Neural progenitor cell (in vitro differentiated cells): ENCODE results near the gene ACBD3. TPM values are rescaled to one million over a fixed set of nuclear protein-coding genes. Genes with fewer than 3 reads are reported as not detected.

Experiments
- DNase-seq: peaks from one replicate; pipeline ENCODE4 v3.0.0-alpha.2; 2016; ENCODE audit warnings: low spot score
- H2AFZ ChIP-seq: fragments of 200-600 bp; sonication (generic); replicated peaks from 2 replicates; pipeline ENCODE4 v1.6.1; 2016; ENCODE audit warnings: antibody characterized with exemption
- H3F3A ChIP-seq: fragments of 200-600 bp; sonication (generic); 2 replicates; pipeline ENCODE4 v1.6.1; 2016; ENCODE audit warnings: antibody characterized with exemption, low read depth
- H3K27ac ChIP-seq: fragments of 200-600 bp; sonication (generic); 2 replicates; pipeline ENCODE4 v1.5.1; 2016; ENCODE audit warnings: mild to moderate bottlenecking
- H3K27me3 ChIP-seq: fragments of 200-600 bp; sonication (generic); 2 replicates; pipeline ENCODE4 v1.6.1; 2016; ENCODE audit warnings: mild to moderate bottlenecking, moderate library complexity
- H3K36me3 ChIP-seq: fragments of 200-600 bp; sonication (generic); 2 replicates; pipeline ENCODE4 v1.5.1; 2016
- H3K4me1 ChIP-seq: fragments of 200-600 bp; sonication (generic); 2 replicates; pipeline ENCODE4 v1.6.1; 2016; ENCODE audit warnings: mixed run types
- H3K4me2 ChIP-seq: fragments of 200-600 bp; sonication (generic); 2 replicates; pipeline ENCODE4 v1.6.1; 2016
- H3K4me3 ChIP-seq: fragments of 200-600 bp; sonication (generic); 2 replicates; pipeline ENCODE4 v1.5.1; 2016
- H3K79me2 ChIP-seq: fragments of 200-600 bp; sonication (generic); 2 replicates; pipeline ENCODE4 v1.6.1; 2016; ENCODE audit warnings: low read depth
- H3K9ac ChIP-seq: fragments of 200-600 bp; sonication (generic); 2 replicates; pipeline ENCODE4 v1.6.1; 2016
- H3K9me3 ChIP-seq: fragments of 200-600 bp; sonication (generic); 2 replicates; pipeline ENCODE4 v1.5.1; 2016; ENCODE audit warnings: low read depth
- H4K20me1 ChIP-seq: fragments of 200-600 bp; sonication (generic); 2 replicates; pipeline ENCODE4 v1.6.1; 2016; ENCODE audit warnings: low read depth
- H3K27ac Mint-ChIP-seq: 3 replicates; pipeline ENCODE4 v1.8.0; 2021; ENCODE audit warnings: mixed read lengths
- H3K27me3 Mint-ChIP-seq: 2 replicates; pipeline ENCODE4 v1.8.0; 2022; ENCODE audit warnings: low read depth, mild to moderate bottlenecking, inconsistent platforms, moderate library complexity, mixed read lengths; ENCODE audit not compliant: insufficient read depth
- H3K36me3 Mint-ChIP-seq: 3 replicates; pipeline ENCODE4 v1.8.0; 2021; ENCODE audit warnings: mixed read lengths
- H3K4me1 Mint-ChIP-seq: 3 replicates; pipeline ENCODE4 v1.8.0; 2021; ENCODE audit warnings: mixed read lengths
- H3K4me3 Mint-ChIP-seq: 3 replicates; pipeline ENCODE4 v1.8.0; 2021; ENCODE audit warnings: mild to moderate bottlenecking, moderate library complexity, mixed read lengths
- H3K9me3 Mint-ChIP-seq: 3 replicates; pipeline ENCODE4 v1.8.0; 2020; ENCODE audit warnings: mixed read lengths
- EZH2 ChIP-seq: fragments of 200-600 bp; sonication (generic); IDR thresholded peaks from 2 replicates; pipeline ENCODE4 v1.6.1; 2017; ENCODE audit warnings: antibody characterized with exemption, mild to moderate bottlenecking, moderate library complexity
- EZH2phosphoT487 ChIP-seq: fragments of 200-600 bp; sonication (generic); IDR thresholded peaks from 2 replicates; pipeline ENCODE4 v1.6.1; 2017; ENCODE audit warnings: antibody characterized with exemption
- total RNA-seq: library from RNA; depleted of rRNA; stranded (reverse); fragments of >200 nt; gene quantifications from 2 replicates; pipeline ENCODE4 v1.2.3, GENCODE V29; 2015; ENCODE audit warnings: low replicate concordance
- TF ChIP-seq, protein P1 (sequence below): fragments of 200-600 bp; sonication (generic); IDR thresholded peaks from 2 replicates; pipeline ENCODE4 v1.5.1; 2017; ENCODE audit warnings: antibody characterized with exemption, mild to moderate bottlenecking

The ACBD3 gene
- total RNA-seq, 1 donor from 2014 or later, result 32.3 TPM

DNA sequence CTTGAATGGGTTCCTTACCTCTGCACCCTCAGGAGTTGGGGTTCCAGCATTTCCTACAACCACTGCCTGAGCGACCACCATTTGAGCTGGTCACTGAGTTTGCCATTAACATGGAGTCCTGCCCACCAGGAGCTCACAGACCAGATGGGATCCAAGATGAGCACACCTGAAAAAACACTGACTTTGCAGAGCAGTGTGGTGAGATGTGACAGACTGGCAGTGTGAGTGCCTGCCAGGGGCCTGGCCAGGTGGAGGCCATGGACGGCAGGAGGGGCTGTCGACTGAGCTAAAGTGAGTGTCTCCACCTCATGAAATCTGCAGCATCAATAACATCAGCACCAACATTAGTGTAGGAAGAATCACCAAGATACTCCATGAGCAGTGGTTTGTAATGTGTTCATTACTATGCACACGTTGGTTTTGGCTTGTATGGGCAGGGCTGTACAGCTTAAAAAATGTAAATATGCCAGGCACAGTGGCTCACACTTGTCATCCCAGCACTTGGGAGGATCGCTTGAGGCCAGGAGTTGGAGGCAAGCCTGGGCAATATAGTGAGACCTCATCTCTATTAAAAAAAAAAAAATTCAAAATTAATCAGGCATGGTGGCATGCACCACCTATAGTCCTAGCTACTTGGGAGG lies 24.8 kb upstream of the ACBD3 start:
- H3K27ac Mint-ChIP-seq, result no peak overlapping the region

DNA sequence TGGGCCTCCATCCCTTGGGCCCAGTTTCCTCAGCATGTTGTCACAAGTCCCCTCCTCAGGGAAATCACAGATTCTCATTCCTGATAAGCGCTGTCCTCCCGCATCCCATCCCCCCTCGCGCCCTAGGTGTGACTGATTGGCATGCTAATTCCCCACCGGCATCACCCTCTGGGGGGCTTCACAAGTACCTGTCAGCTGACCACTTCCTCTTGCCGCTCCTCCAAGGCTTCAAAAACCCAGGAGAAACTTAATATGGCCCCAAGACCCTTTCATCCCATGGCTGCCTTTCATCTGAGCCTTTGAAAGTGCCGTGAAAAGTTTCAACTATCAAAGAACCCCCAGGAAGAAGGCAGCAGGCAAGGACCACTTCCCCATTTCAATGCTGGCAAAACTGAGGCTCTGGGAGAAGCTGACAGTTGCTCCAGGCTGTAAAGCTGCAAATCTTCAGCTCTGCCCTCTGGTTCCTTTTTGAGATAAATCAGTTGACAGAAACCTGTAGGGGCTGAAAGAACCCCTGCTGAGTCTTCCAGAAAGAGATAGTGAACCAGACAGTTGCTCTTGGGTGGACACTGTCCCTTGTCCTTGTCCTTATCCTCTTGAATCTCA lies 24.1 kb upstream of the ACBD3 start:
- H3K79me2 ChIP-seq, result no peaks in the 10 kb centered on the region
- peaks cover 4% of the 10 kb centered on the region for H3F3A ChIP-seq
- H3K4me3 ChIP-seq, result no peak overlapping the region
- Mint-ChIP-seq H3K36me3 (no peaks in the 10 kb centered on the region), H3K4me1 (peaks cover 32% of the 10 kb centered on the region), H3K27me3 (peaks cover 12% of the 10 kb centered on the region), H3K4me3 (peak overlapping the region; percentile 39), H3K9me3 (no peaks in the 10 kb centered on the region), H3K27ac (peak overlapping the region; percentile 50)
- H3K36me3 ChIP-seq, result no peaks in the 10 kb centered on the region
- H3K9ac ChIP-seq, result no peak overlapping the region
- TF ChIP-seq EZH2 (no peak), EZH2phosphoT487 (no peak)
- TF ChIP-seq, protein P1, sequence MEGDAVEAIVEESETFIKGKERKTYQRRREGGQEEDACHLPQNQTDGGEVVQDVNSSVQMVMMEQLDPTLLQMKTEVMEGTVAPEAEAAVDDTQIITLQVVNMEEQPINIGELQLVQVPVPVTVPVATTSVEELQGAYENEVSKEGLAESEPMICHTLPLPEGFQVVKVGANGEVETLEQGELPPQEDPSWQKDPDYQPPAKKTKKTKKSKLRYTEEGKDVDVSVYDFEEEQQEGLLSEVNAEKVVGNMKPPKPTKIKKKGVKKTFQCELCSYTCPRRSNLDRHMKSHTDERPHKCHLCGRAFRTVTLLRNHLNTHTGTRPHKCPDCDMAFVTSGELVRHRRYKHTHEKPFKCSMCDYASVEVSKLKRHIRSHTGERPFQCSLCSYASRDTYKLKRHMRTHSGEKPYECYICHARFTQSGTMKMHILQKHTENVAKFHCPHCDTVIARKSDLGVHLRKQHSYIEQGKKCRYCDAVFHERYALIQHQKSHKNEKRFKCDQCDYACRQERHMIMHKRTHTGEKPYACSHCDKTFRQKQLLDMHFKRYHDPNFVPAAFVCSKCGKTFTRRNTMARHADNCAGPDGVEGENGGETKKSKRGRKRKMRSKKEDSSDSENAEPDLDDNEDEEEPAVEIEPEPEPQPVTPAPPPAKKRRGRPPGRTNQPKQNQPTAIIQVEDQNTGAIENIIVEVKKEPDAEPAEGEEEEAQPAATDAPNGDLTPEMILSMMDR, result no peak
- H3K27ac ChIP-seq, result no peak overlapping the region
- no peaks in the 10 kb centered on the region for H4K20me1 ChIP-seq
- no peak for DNase-seq
- H3K4me2 ChIP-seq, result no peak overlapping the region
- no peaks in the 10 kb centered on the region for H3K27me3 ChIP-seq
- peaks cover 26% of the 10 kb centered on the region for H3K4me1 ChIP-seq
- no peaks in the 10 kb centered on the region for H3K9me3 ChIP-seq
- no peak overlapping the region for H2AFZ ChIP-seq

More for the DNA sequence above, 24.8 kb upstream of the ACBD3 start:
- H3K27me3 ChIP-seq, result no peaks in the 10 kb centered on the region
- no peak overlapping the region for H3K4me3 ChIP-seq
- peaks cover 4% of the 10 kb centered on the region for H3F3A ChIP-seq
- Mint-ChIP-seq H3K4me3 (no peak overlapping the region), H3K4me1 (peaks cover 36% of the 10 kb centered on the region), H3K36me3 (no peaks in the 10 kb centered on the region), H3K27me3 (peaks cover 9% of the 10 kb centered on the region), H3K9me3 (no peaks in the 10 kb centered on the region)
- no peak overlapping the region for H2AFZ ChIP-seq
- no peak overlapping the region for H3K9ac ChIP-seq
- TF ChIP-seq EZH2phosphoT487 (no peak), EZH2 (no peak)
- TF ChIP-seq, protein P1, result no peak
- H3K36me3 ChIP-seq, result no peaks in the 10 kb centered on the region
- no peak for DNase-seq
- peaks cover 26% of the 10 kb centered on the region for H3K4me1 ChIP-seq
- no peak overlapping the region for H3K27ac ChIP-seq
- no peaks in the 10 kb centered on the region for H3K9me3 ChIP-seq
- H4K20me1 ChIP-seq, result no peaks in the 10 kb centered on the region
- no peaks in the 10 kb centered on the region for H3K79me2 ChIP-seq
- H3K4me2 ChIP-seq, result no peak overlapping the region

DNA sequence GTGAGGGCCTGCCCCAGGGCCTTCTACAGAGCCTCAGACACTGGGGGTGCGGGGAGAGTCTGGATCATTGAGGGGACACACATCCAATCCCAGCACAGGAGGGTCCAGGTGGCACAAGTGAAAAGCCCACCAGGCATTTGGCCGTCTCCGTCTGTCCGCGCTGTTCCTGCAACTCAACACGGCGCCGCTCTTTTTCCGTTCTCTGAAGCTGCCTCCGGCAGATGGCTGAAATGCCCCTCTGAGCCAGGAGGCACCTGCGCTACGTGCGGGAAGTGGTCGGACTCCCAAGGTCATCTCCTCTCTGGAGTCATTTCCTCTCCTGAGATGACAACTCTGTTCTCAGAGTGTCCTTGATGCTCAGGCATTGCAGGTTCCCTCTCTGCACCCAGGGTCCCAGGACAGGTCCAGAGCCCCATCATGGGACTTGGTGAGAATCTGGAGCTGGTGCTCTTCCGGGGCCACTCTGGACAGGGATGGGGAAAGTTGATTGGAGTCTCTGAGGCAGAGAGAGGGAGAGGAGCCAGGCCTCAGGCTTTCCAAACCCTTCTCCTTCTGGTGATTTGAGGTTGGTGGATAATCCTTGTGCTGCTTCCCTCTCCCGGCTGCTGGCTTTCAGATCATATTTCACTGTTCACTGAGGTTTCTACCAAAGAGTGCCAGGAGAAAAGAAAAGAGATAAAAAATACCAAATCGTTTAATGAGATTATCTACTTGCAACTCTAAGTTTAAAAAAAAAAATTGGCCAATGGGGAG lies 22.9 kb upstream of the ACBD3 start:
- H3K27ac Mint-ChIP-seq, result no peak overlapping the region
- peaks cover 17% of the 10 kb centered on the region for H3K4me1 ChIP-seq
- peak overlapping the region; percentile 28 for H3K4me2 ChIP-seq

More for the DNA sequence above, 22.9 kb upstream of the ACBD3 start:
- no peak overlapping the region for H3K4me3 ChIP-seq
- H3K27me3 ChIP-seq, result no peaks in the 10 kb centered on the region
- no peak for DNase-seq
- no peaks in the 10 kb centered on the region for H3K36me3 Mint-ChIP-seq
- peak overlapping the region; percentile 71 for H2AFZ ChIP-seq
- no peaks in the 10 kb centered on the region for H3K9me3 Mint-ChIP-seq
- H3K9me3 ChIP-seq, result no peaks in the 10 kb centered on the region
- no peaks in the 10 kb centered on the region for H3K36me3 ChIP-seq
- H3K9ac ChIP-seq, result no peak overlapping the region
- no peak overlapping the region for H3K27ac ChIP-seq
- H3K4me3 Mint-ChIP-seq, result no peak overlapping the region
- H3F3A ChIP-seq, result peaks cover 4% of the 10 kb centered on the region
- H4K20me1 ChIP-seq, result no peaks in the 10 kb centered on the region
- peaks cover 15% of the 10 kb centered on the region for H3K27me3 Mint-ChIP-seq
- TF ChIP-seq EZH2phosphoT487, result no peak
- TF ChIP-seq EZH2, result no peak
- TF ChIP-seq, protein P1, result no peak
- no peaks in the 10 kb centered on the region for H3K79me2 ChIP-seq
- peaks cover 25% of the 10 kb centered on the region for H3K4me1 Mint-ChIP-seq
